Stimulated activated naive CD8-positive, alpha-beta T cell treated with anti-CD3 and anti-CD28 coated beads, Interleukin-15, amount 100 ng/mL, for 72 hours (primary cell): ENCODE measurements around the gene RERGL.
A peak's percentile ranks its signal among the peaks of the same experiment; 100 is the strongest.

Experiments
- ATAC-seq: fragments of 150-1000 bp; cut with Tn5 transposase; 2 replicates; pipeline ENCODE4 v1.10.0; 2021; ENCODE audit warnings: mild to moderate bottlenecking, moderate library complexity
- DNase-seq, 2 donors: peaks; one replicate each; pipeline ENCODE4 v3.0.0; 2021 to 2022
- H3K27ac Mint-ChIP-seq, 2 donors: one replicate each; pipeline ENCODE4 v1.8.0; 2022; ENCODE audit warnings: mild to moderate bottlenecking in 2 of 2, mixed read lengths in 2 of 2, moderate library complexity in 2 of 2
- H3K27me3 Mint-ChIP-seq: one replicate; pipeline ENCODE4 v1.8.0; 2022; ENCODE audit warnings: mixed read lengths
- H3K4me1 Mint-ChIP-seq: one replicate; pipeline ENCODE4 v1.8.0; 2022; ENCODE audit warnings: mild to moderate bottlenecking, mixed read lengths
- H3K4me3 Mint-ChIP-seq, 2 donors: one replicate each; pipeline ENCODE4 v1.8.0; 2022; ENCODE audit warnings: mild to moderate bottlenecking in 2 of 2, mixed read lengths in 2 of 2, moderate library complexity in 1 of 2
- H3K9me3 Mint-ChIP-seq, 2 donors: one replicate each; pipeline ENCODE4 v1.8.0; 2022; ENCODE audit warnings: mixed read lengths in 2 of 2

RERGL gene, protein sequence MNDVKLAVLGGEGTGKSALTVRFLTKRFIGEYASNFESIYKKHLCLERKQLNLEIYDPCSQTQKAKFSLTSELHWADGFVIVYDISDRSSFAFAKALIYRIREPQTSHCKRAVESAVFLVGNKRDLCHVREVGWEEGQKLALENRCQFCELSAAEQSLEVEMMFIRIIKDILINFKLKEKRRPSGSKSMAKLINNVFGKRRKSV

DNA sequence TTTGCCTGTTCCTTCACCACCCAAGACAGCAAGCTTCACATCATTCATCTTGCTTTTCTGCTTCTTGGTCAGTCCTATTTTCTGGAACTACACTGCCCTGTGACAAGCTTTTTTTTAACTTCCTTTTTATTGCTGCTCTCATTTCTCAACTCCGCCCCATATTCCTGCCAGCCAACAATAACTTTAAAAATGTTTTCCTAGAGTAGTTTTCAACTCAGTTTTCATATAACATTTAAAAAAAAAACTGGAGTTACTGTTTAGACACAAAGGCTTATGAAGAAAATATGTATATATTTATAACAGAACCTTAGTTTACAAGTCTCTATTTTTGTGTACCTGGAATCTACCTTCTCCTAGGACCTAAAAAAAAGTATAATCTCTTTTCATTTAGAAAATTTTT, at the start of gene RERGL:
Gene RERGL (minus strand): TSS at position 101 of the 400 bp plus-strand sequence. CDS start 53 bp downstream, at position 48.
- peaks cover 13 to 19% of the 10 kb centered on the region in 2 donors for H3K9me3 Mint-ChIP-seq
- no peak within 1 kb of the TSS for H3K27ac Mint-ChIP-seq
- H3K4me3 Mint-ChIP-seq: no peak within 1 kb of the TSS
- ATAC-seq: no peak
- H3K4me1 Mint-ChIP-seq: no peaks in the 10 kb centered on the region
- no peaks in the 10 kb centered on the region for H3K27me3 Mint-ChIP-seq
- DNase-seq: no peak

DNA sequence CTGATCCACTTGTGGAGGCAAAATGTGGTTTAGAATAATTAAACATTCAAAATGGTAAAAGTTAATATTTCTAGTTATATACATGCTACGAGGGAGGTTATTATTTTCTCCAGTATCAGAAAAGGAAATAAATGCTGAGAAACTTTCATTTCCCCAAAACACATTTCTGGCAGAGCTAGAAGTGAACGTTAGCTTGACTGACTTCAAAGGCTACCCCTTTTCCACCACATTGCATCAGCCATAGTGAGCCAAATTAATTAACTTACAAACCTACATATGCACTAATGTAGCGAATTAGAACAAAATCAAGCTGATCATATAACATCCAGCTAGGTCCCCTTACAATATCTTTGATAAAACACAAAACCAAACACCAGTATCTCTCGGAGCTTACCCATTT, 49.3 kb upstream of the RERGL start:
- ATAC-seq (no peak), DNase-seq (no peak)
- Mint-ChIP-seq H3K27ac (no peak overlapping the region), H3K9me3 (no peaks in the 10 kb centered on the region), H3K4me3 (no peak overlapping the region), H3K27me3 (no peaks in the 10 kb centered on the region), H3K4me1 (no peaks in the 10 kb centered on the region)

DNA sequence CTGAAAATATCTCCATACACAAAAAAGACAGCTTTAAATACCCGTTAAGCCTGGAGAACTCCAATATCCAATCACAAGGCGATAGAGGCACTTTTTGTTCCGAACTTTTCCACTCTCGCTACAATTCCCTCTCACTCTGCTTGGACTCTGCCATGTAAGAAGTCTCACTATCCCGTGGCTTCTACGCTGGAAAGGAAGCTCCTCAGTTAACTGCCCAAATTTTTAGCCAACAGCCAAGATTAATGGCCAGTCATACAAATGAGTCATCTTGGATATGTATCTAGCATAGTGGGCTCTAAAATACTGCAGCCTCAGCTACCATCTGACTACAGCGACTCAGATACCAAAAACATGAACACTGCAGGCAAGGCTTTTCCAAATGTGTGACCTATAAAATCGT, 45.5 kb upstream of the RERGL start:
- no peak overlapping the region for H3K4me3 Mint-ChIP-seq
- no peaks in the 10 kb centered on the region for H3K27me3 Mint-ChIP-seq
- no peak overlapping the region for H3K27ac Mint-ChIP-seq
- no peaks in the 10 kb centered on the region for H3K9me3 Mint-ChIP-seq
- DNase-seq: no peak
- no peak for ATAC-seq
- no peaks in the 10 kb centered on the region for H3K4me1 Mint-ChIP-seq

DNA sequence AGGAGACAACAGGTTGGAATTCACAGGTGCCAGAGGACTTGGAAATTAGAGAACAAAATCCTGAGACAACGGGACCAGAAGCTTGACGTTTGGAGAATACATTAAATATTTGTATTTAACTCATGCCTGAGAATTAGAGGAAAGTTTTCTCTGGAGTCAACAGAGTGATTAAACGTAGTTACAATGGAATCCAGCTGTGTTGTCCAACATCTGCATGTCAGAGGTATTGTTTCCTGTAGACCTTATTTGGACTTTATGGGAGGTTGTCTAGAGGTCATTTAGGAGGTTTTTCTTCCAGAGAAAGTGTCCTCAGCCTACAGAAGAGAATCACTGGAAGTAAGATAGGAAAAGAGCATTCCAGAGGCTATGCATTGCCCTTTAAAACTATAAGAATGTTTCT, 45.1 kb upstream of the RERGL start:
- Mint-ChIP-seq H3K4me3 (no peak overlapping the region), H3K4me1 (no peaks in the 10 kb centered on the region), H3K9me3 (no peaks in the 10 kb centered on the region), H3K27ac (no peak overlapping the region), H3K27me3 (no peaks in the 10 kb centered on the region)
- ATAC-seq (no peak), DNase-seq (no peak)

DNA sequence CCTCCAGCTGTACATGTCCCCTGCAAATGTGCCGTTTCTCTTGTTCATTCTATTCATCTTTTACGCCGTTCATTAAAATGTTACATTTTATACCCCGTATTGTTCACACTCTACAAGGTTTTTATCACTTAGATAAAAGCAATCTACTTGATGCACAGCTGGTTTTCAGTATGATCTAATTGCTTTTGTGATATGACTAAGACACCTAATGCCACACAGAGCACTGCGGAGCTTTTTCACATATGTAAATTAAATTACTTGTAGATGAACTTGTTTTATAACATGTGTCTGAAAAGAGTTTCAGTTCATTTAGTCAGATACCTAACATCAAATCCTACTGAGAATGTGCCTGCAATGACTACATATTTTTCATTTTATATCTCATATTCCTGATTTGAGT, 40.9 kb upstream of the RERGL start:
- no peak overlapping the region for H3K4me3 Mint-ChIP-seq
- no peak overlapping the region for H3K27ac Mint-ChIP-seq
- DNase-seq: no peak
- ATAC-seq: no peak
- H3K27me3 Mint-ChIP-seq: no peaks in the 10 kb centered on the region
- H3K4me1 Mint-ChIP-seq: no peaks in the 10 kb centered on the region
- H3K9me3 Mint-ChIP-seq: peaks cover 8 to 23% of the 10 kb centered on the region in 2 donors

DNA sequence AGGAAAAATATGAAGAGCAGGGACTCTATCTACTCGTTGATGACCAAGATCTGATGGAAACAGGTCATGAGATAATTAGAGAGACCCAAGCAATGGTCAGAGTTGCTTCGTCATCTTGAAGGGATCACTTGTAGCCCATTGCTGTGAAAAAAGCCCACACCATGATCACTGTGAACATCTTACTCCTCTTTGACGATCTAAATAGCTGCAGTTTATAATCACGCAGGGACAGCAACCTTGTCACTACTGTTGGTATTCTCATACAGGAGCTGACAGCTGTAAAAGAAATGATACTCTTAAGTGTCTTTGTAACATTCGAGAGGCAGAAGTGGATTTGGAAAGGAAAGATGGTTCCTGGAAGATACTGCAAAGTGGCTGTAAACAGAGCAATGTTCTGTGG, 33.7 kb upstream of the RERGL start:
- Mint-ChIP-seq H3K9me3 (peaks cover 4 to 16% of the 10 kb centered on the region in 2 donors), H3K4me1 (no peaks in the 10 kb centered on the region), H3K27me3 (no peaks in the 10 kb centered on the region), H3K27ac (no peak overlapping the region), H3K4me3 (no peak overlapping the region)
- ATAC-seq: no peak
- DNase-seq: no peak

DNA sequence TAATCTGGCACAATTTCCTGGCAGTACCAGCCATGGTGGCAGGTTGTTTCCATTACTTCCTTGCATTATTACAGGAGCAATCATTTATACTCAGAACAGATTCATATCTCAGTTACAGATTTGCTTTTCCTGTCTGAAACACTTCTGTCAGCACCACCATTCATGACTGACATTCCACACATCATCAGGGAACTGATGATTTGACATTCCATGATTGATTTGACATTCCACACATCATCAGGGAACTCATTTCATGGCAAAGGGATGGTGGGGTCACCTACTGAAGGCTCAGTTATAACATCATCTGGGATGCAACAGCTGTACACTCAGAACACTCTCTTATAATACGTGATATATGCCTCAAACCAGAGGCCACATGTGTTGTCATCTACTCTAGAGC, 30.9 kb upstream of the RERGL start:
- ATAC-seq: no peak
- no peak for DNase-seq
- no peaks in the 10 kb centered on the region for H3K4me1 Mint-ChIP-seq
- no peaks in the 10 kb centered on the region for H3K9me3 Mint-ChIP-seq
- H3K4me3 Mint-ChIP-seq: no peak overlapping the region
- no peak overlapping the region for H3K27ac Mint-ChIP-seq
- H3K27me3 Mint-ChIP-seq: no peaks in the 10 kb centered on the region

DNA sequence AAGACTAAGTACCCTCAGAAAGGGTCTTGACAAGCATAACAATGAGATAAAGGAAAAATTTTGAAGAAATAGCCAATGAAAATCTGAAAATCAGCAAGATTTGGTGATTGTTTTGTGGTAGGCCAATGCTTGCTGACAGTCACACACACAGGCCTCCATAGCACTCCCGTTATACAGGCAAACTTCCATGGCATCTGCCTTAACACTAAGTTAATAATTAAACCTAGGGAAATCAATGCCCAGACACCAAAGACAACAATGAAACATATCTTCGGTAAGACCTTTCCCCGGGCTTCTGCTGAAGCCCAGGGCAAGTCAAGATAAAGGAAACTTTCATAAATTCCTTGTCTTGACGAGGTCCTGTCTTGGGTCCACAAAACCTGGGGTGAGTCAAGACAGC, 18.6 kb upstream of the RERGL start:
- H3K4me3 Mint-ChIP-seq: no peak overlapping the region
- H3K4me1 Mint-ChIP-seq: no peaks in the 10 kb centered on the region
- no peak for ATAC-seq
- DNase-seq: no peak
- no peaks in the 10 kb centered on the region for H3K27me3 Mint-ChIP-seq
- H3K9me3 Mint-ChIP-seq: no peaks in the 10 kb centered on the region
- H3K27ac Mint-ChIP-seq: no peak overlapping the region

DNA sequence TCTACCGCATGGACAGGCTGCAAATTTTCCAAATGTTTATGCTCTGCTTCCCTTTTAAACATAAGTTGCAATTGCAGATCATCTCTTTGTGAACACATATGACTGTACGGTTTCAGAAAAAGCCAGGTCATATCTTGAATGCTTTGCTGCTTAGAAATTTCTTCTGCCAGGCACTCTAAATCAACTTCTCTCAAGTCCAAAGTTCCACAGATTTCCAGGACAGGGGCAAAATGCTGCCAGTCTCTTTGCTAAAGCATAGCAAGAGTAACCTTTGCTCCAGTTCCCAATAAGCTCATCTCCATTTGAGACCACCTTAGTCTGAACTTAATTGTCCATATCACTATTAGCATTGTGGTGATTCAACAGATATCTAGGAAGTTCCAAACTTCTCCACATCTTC, 13.6 kb upstream of the RERGL start:
- Mint-ChIP-seq H3K9me3 (no peaks in the 10 kb centered on the region), H3K27me3 (no peaks in the 10 kb centered on the region), H3K4me1 (no peaks in the 10 kb centered on the region), H3K27ac (no peak overlapping the region), H3K4me3 (no peak overlapping the region)
- DNase-seq: no peak
- ATAC-seq: no peak

DNA sequence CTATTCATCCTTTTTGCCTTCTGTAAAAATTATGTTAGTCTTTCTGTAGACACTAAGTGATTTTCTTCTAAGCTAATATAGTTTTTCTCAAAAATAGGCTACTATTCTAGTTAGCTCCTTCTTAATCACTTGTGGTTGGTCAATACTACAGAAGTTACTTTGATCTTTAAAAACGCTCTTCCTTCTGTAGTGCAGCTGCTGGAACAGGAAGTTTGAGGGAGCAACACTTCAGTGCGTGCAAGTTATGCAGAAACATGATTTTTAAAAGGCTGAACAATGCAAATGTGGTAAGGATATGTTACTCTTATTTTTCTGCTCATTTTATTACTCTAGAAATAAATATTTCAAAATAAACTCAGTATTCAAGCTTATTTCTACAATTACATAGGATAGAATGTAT, 11.1 kb upstream of the RERGL start:
- Mint-ChIP-seq H3K27ac (no peak overlapping the region), H3K27me3 (no peaks in the 10 kb centered on the region), H3K4me1 (no peaks in the 10 kb centered on the region), H3K4me3 (no peak overlapping the region), H3K9me3 (no peaks in the 10 kb centered on the region)
- ATAC-seq: no peak
- DNase-seq: no peak

DNA sequence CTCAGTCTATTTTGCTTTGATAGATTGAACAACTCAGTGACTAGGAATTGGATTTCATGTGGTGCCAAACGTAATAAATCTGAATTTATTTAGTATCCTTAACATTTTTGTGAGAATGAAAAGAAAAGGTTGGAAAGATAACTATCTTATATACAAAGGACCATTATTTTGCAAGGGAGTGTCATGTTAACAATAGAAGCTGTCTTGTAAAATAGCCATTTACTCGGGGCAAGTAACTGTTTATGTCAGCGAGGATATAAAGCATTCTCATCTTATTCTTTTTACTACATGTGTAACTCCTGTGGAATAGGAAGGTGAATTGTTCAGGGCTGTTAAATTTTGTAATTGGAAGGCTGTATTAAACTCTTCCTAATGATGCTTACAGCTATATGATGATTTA, 5.9 kb downstream of the RERGL start:
- no peak for DNase-seq
- no peak for ATAC-seq
- Mint-ChIP-seq H3K27ac (no peak overlapping the region), H3K27me3 (no peaks in the 10 kb centered on the region), H3K9me3 (peaks cover 13 to 21% of the 10 kb centered on the region in 2 donors), H3K4me3 (no peak overlapping the region), H3K4me1 (no peaks in the 10 kb centered on the region)

DNA sequence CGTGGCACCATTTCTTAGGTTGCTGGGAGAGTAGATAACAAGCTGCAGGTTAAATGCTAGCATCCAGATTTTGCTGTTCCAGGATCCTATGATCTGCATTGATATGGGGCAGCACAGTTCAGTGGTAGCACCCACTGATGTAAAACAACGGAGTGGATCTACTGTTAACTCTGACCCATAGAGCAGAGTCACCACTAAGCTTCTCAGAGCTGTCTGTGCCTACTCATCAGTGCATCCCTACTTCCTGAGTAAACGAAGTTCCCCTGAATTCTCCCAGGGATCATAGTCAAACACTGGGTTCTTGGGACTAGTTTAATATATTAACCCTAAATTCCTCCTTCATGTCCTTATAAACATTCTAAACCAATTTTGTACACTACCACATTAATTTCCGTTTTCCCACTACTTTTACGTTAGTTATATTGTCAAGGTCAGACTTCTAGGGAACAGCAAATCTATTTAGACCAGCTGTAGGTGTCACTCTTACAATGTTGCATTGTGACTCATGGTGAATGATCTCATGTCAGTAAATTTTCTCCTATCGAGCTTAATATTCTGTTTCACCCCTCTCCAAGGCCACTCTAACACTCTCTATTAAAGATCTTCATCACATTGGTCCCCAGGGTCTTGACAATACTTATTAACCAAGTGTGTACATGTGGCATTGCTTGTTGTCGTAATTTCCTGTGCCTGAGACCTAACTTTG, 10.3 kb downstream of the RERGL start:
- H3K27ac Mint-ChIP-seq: no peak overlapping the region
- peaks cover 0 to 8% of the 10 kb centered on the region in 2 donors for H3K9me3 Mint-ChIP-seq
- ATAC-seq (no peak), DNase-seq (no peak)
- H3K4me3 Mint-ChIP-seq: no peak overlapping the region
- no peaks in the 10 kb centered on the region for H3K4me1 Mint-ChIP-seq
- no peaks in the 10 kb centered on the region for H3K27me3 Mint-ChIP-seq

DNA sequence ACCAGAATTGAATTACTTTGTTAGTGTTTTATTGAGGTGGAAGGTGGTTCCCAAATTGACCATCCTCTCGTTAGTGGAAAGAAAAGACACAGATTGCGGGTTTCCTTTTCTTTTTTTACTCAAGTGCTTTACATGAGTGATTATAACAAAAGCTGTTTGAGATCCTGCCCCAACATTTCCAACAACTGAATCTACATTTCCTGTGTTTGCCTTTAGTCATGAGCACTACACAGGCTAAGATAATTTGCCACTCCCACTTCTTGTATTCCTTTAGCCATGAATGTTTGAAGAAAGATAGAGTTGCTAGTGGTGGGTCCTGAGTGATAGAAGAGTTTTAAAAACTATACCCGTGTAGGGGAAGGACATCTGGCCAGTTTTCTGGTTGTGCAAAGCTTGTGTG, 16.0 kb downstream of the RERGL start:
- H3K4me1 Mint-ChIP-seq: no peaks in the 10 kb centered on the region
- H3K9me3 Mint-ChIP-seq: no peaks in the 10 kb centered on the region
- H3K27me3 Mint-ChIP-seq: no peaks in the 10 kb centered on the region
- ATAC-seq (no peak), DNase-seq (no peak)
- no peak overlapping the region for H3K4me3 Mint-ChIP-seq
- no peak overlapping the region for H3K27ac Mint-ChIP-seq

DNA sequence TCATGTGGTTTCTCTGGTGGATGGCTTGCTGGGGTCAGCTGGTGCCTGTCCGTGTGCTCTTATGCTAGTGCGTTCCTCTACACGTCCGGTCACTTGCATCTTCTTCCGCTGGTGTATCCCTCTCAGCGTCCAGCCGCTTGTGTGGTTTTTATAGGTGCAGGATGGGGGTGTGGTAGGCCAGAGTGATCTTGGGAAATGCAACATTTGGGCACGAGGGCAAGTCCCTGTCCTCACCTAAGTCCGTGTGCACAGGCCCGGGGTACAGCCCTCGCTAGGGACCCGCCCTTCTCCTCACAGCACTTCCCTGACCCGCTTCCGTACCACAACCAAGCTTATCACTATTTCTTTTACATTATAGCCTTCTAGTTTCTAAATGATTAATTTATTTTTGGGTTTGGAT, 17.3 kb downstream of the RERGL start:
- Mint-ChIP-seq H3K27ac (peak overlapping the region in 1 of 2 donors; percentile 59), H3K4me1 (no peaks in the 10 kb centered on the region), H3K9me3 (peaks cover 0 to under 1% of the 10 kb centered on the region in 2 donors), H3K4me3 (no peak overlapping the region), H3K27me3 (no peaks in the 10 kb centered on the region)
- no peak for DNase-seq
- ATAC-seq: no peak

DNA sequence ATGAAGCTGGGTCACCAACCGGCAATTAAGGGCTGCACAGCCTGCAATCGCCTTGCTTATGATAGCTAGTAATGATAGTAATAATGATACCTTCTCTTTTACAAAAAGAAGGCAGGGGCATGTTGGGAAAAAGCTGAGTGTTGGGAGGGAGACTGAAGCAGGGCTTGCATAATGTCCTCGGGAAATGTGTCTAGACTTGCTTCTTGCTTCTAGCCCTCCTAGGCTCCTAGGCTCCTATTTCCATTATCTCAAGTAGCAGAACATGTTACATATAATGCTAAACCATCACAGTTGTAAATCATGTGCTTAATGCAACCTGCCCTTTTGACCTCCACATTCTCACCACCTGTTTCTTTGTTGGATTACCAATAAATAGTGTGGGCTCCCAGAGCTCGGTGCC, 18.7 kb downstream of the RERGL start:
- ATAC-seq: no peak
- no peaks in the 10 kb centered on the region for H3K4me1 Mint-ChIP-seq
- H3K27ac Mint-ChIP-seq: no peak overlapping the region
- no peak for DNase-seq
- H3K4me3 Mint-ChIP-seq: no peak overlapping the region
- H3K9me3 Mint-ChIP-seq: peaks cover 5 to 9% of the 10 kb centered on the region in 2 donors
- no peaks in the 10 kb centered on the region for H3K27me3 Mint-ChIP-seq

DNA sequence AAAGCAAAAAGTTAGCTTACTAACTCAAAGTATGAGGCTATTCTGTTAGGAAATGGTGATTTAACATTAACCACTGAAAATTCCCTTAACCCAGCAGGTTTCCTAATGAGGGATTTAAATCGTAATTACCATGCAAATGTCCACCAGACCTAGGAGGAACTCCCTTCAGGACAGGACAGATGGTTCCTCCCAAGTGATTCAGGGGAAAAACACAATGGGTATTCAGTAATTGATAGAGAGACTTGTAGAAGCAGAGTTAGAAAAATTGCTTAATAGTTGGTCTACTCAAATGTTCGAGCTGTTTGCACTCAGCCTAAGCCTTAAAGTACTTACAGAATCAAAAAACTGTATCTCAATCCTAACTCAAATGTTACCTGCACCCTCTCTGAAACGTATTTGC, 21.6 kb downstream of the RERGL start:
- H3K9me3 Mint-ChIP-seq: peaks cover 9% of the 10 kb centered on the region in 2 donors
- no peaks in the 10 kb centered on the region for H3K27me3 Mint-ChIP-seq
- no peak overlapping the region for H3K4me3 Mint-ChIP-seq
- no peaks in the 10 kb centered on the region for H3K4me1 Mint-ChIP-seq
- ATAC-seq (no peak), DNase-seq (no peak)
- no peak overlapping the region for H3K27ac Mint-ChIP-seq

DNA sequence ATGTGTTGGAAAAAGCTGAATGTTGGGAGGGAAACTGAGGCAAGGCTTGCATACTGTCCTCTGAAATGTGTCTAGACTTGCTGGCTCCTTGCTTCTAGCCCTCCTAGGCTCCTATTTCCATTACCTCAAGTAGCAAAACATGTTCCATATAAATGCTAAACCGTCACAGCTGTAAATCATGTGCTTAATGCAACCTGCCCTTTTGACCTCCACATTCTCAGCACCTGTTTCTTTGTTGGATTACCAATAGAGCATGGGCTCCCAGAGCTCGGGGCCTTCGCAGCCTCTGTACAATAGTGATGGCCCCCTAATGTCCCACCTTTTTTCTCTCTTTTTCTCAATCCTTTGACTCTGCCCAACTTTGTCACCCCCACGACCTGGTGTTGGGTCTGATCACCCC, 23.3 kb downstream of the RERGL start:
- DNase-seq (no peak), ATAC-seq (no peak)
- H3K27ac Mint-ChIP-seq: no peak overlapping the region
- no peaks in the 10 kb centered on the region for H3K4me1 Mint-ChIP-seq
- no peak overlapping the region for H3K4me3 Mint-ChIP-seq
- peaks cover 9 to 11% of the 10 kb centered on the region in 2 donors for H3K9me3 Mint-ChIP-seq
- no peaks in the 10 kb centered on the region for H3K27me3 Mint-ChIP-seq
